GM12878 (cell line): ENCODE data around the gene LRBA. TPM values are rescaled to one million over a fixed set of nuclear protein-coding genes. Genes with fewer than 3 reads are reported as not detected.
"Not testable (repeated sequence)": the region's sequence is repeated elsewhere in the genome, so short reads cannot be mapped to it uniquely, and the experiment has no call there.

Experiments
- ATAC-seq: fragments of 200-7000 bp; cut with Tn5 transposase; 3 replicates; pipeline ENCODE4 v1.9.1; 2020; ENCODE audit warnings: mild to moderate bottlenecking, moderate library complexity
- BruUV-seq: library from RNA; stranded (reverse); fragments of 400-500 nt; replicated peaks from 2 replicates; lab custom pipeline; 2021; lab: Mats Ljungman, UMichigan
- CTCF ChIA-PET: fragments of 300-600 bp; sonication (Branson Sonifier 250); formaldehyde crosslinking; extraction: SDS; loops from one replicate; lab custom pipeline; 2021; ENCODE audit warnings: inconsistent platforms; lab: Yijun Ruan, JAX
- POLR2A ChIA-PET: fragments of 350-600 bp; formaldehyde crosslinking; extraction: SDS; loops from one replicate; lab custom pipeline; 2021; ENCODE audit warnings: inconsistent platforms; lab: Charles Lee
- RAD21 ChIA-PET: fragments of 300-600 bp; sonication (Branson Sonifier 250); formaldehyde crosslinking; loops from one replicate; lab custom pipeline; 2023; ENCODE audit warnings: antibody characterized with exemption; ENCODE audit not compliant: unreplicated experiment; lab: Charles Lee
- SMC1A ChIA-PET: fragments of 300-600 bp; sonication (Branson Sonifier 250); formaldehyde crosslinking; loops from one replicate; lab custom pipeline; 2023; ENCODE audit not compliant: unreplicated experiment, uncharacterized antibody; lab: Charles Lee
- DNase-seq: peaks from one replicate; pipeline ENCODE4 v3.0.0-alpha.2; 2011; ENCODE audit warnings: low read depth, low spot score
- FAIRE-seq: peaks from 3 replicates; lab custom pipeline; 2011; peaks lifted over from hg19 to GRCh38; lab: Jason Lieb, UNC
- H2AFZ ChIP-seq: 2 replicates; pipeline ENCODE4 v1.6.0; 2011; ENCODE audit warnings: low read depth, low read length, control low read depth; ENCODE audit not compliant: control insufficient read depth
- H3K27ac ChIP-seq: 2 replicates; pipeline ENCODE4 v1.5.1; 2011; ENCODE audit warnings: control low read depth; ENCODE audit not compliant: control insufficient read depth, insufficient read depth
- H3K27me3 ChIP-seq, 2 experiments: replicated peaks in 1 of 2; 2 replicates each; pipeline versions ENCODE4 v1.6.0 to v1.6.1; 2011; ENCODE audit warnings: low read length in 1 of 2; ENCODE audit not compliant: control insufficient read depth in 2 of 2, insufficient read depth in 2 of 2
- H3K36me3 ChIP-seq, 2 experiments: 2 replicates each; pipeline ENCODE4 v1.5.1; 2011; ENCODE audit warnings: low read length in 1 of 2; ENCODE audit not compliant: control insufficient read depth in 2 of 2, insufficient read depth in 2 of 2
- H3K4me1 ChIP-seq: 2 replicates; pipeline ENCODE4 v1.6.1; 2011; ENCODE audit warnings: mild to moderate bottlenecking, low read length, moderate library complexity, mixed read lengths; ENCODE audit not compliant: control insufficient read depth, insufficient read depth
- H3K4me2 ChIP-seq: 2 replicates; pipeline ENCODE4 v1.6.0; 2011; ENCODE audit warnings: control low read depth; ENCODE audit not compliant: control insufficient read depth, insufficient read depth
- H3K4me3 ChIP-seq: fragments of 200-600 bp; sonication (generic); 2 replicates; pipeline ENCODE4 v1.5.1; 2016
- H3K79me2 ChIP-seq: 2 replicates; pipeline ENCODE4 v1.6.0; 2011; ENCODE audit warnings: low read length; ENCODE audit not compliant: control insufficient read depth, insufficient read depth
- H3K9ac ChIP-seq: 2 replicates; pipeline ENCODE4 v1.8.0; 2011; ENCODE audit warnings: low read length, control low read depth, mixed read lengths; ENCODE audit not compliant: control insufficient read depth, insufficient read depth
- H3K9me3 ChIP-seq: replicated peaks from 3 replicates; pipeline ENCODE4 v1.5.1; 2011; ENCODE audit warnings: mild to moderate bottlenecking, low read length; ENCODE audit not compliant: control insufficient read depth, insufficient read depth
- H4K20me1 ChIP-seq: 2 replicates; pipeline ENCODE4 v1.6.0; 2011; ENCODE audit not compliant: control insufficient read depth, insufficient read depth
- ASH2L ChIP-seq: fragments of 300-600, 200-600 bp; sonication (generic); IDR thresholded peaks from 2 replicates; pipeline ENCODE4 v1.6.1; 2017; ENCODE audit warnings: low read depth, mild to moderate bottlenecking, borderline replicate concordance
- ATF7 ChIP-seq: fragments of 450-650 bp; IDR thresholded peaks from 2 replicates; pipeline ENCODE4 v1.6.1; 2016; ENCODE audit warnings: low read depth, mild to moderate bottlenecking
- CEBPB ChIP-seq, 2 experiments: fragments of 150-350 bp in 1 of 2; IDR thresholded peaks; 2 replicates each; pipeline ENCODE4 v1.6.1; 2012 to 2014; ENCODE audit warnings: low read depth in 2 of 2, low read length in 2 of 2, borderline replicate concordance in 1 of 2, inconsistent platforms in 1 of 2
- DPF2 ChIP-seq: fragments of 450-650 bp; IDR thresholded peaks from 2 replicates; pipeline ENCODE4 v1.6.1; 2017; ENCODE audit warnings: mild to moderate bottlenecking
- EED ChIP-seq: sonication (generic); IDR thresholded peaks from 2 replicates; pipeline ENCODE4 v1.6.1; 2016; ENCODE audit warnings: antibody characterized with exemption, low read depth
- IRF4 ChIP-seq: IDR thresholded peaks from 2 replicates; pipeline ENCODE4 v1.6.1; 2011; ENCODE audit warnings: low read depth, low read length
- NR2C1 ChIP-seq: fragments of 450-650 bp; IDR thresholded peaks from 2 replicates; pipeline ENCODE4 v1.6.1; 2017; ENCODE audit warnings: antibody characterized with exemption, mild to moderate bottlenecking, moderate library complexity
- RCOR1 ChIP-seq: conservative IDR thresholded peaks from 2 replicates; pipeline ENCODE4 v1.6.1; 2012; ENCODE audit warnings: low read depth, low read length, improper control_type of control experiment
- RFX5 ChIP-seq: IDR thresholded peaks from 2 replicates; pipeline ENCODE4 v1.6.1; 2011; ENCODE audit warnings: low read depth, low read length, improper control_type of control experiment
- SMARCA5 ChIP-seq: fragments of 450-650 bp; IDR thresholded peaks from 2 replicates; pipeline ENCODE4 v1.6.1; 2017; ENCODE audit warnings: mild to moderate bottlenecking
- TAF1 ChIP-seq: IDR thresholded peaks from 2 replicates; pipeline ENCODE4 v1.6.1; 2011; ENCODE audit warnings: mild to moderate bottlenecking, low read depth, low read length, borderline replicate concordance
- YY1 ChIP-seq: IDR thresholded peaks from 2 replicates; pipeline ENCODE4 v1.6.1; 2011; ENCODE audit warnings: low read depth, mild to moderate bottlenecking, low read length
- WGBS: methylation state at CpG from one replicate; pipeline ENCODE4 v1.1.6; 2016; ENCODE audit warnings: low lambda C conversion rate; ENCODE audit not compliant: insufficient replicate concordance, insufficient coverage; ENCODE audit errors: missing lambda C conversion rate; 5-methylcytosine and 5-hydroxymethylcytosine counted together
- in situ Hi-C: fragments of 300-500 bp; cut with MboI; formaldehyde crosslinking; loops from 9 replicates; pipeline ENCODE4 v1.14.3; 2018; ENCODE audit warnings: mixed read lengths
- intact Hi-C: fragments of 100-400 bp; cut with micrococcal nuclease; formaldehyde crosslinking; loops from one replicate; pipeline ENCODE4 v1.14.2; 2022; ENCODE audit not compliant: unreplicated experiment
- polyA plus RNA-seq, 11 experiments: library from polyadenylated mRNA; depleted of rRNA in 4 of 11; unstranded in 6 of 11; stranded (reverse) in 5 of 11; fragments of >200 nt; fragmentation: Nextera tagmentation in 4 of 11; fragmentation: Illumina TruSeq in 1 of 11; extraction: Ambion mirVana in 4 of 11; extraction: Trizol in 1 of 11; gene quantifications; 1 replicate in 1 of 11; 2 replicates in 10 of 11; pipeline versions ENCODE4 v1.2.1 to v1.2.3, GENCODE V29; 2011 to 2016; ENCODE audit warnings: inconsistent platforms in 2 of 11, missing spikeins in 2 of 11, low read depth in 1 of 11
- total RNA-seq, 4 experiments: library from RNA; depleted of rRNA in 3 of 4; stranded (reverse); fragments of >200 nt in 3 of 4; fragmentation: Illumina TruSeq in 1 of 4; extraction: Trizol in 1 of 4; gene quantifications; 2 replicates each; pipeline versions ENCODE4 v1.2.1 to v1.2.3, GENCODE V29; 2013 to 2021
- TF ChIP-seq, protein P1 (sequence below): IDR thresholded peaks from 2 replicates; pipeline ENCODE4 v1.6.1; 2012; ENCODE audit warnings: low read depth, low read length, improper control_type of control experiment
- TF ChIP-seq, protein P2 (sequence below): fragments of 450-650 bp; IDR thresholded peaks from 2 replicates; pipeline ENCODE4 v1.6.1; 2018; ENCODE audit warnings: borderline replicate concordance, mild to moderate bottlenecking; ENCODE audit not compliant: partially characterized antibody

The LRBA gene
- total and polyA plus RNA-seq, 10 of the 15 experiments (the other 5 are each of a cell fraction or from before 2014, with no cell fraction given), result 20.3 to 93.4 (median 55.0) TPM

DNA sequence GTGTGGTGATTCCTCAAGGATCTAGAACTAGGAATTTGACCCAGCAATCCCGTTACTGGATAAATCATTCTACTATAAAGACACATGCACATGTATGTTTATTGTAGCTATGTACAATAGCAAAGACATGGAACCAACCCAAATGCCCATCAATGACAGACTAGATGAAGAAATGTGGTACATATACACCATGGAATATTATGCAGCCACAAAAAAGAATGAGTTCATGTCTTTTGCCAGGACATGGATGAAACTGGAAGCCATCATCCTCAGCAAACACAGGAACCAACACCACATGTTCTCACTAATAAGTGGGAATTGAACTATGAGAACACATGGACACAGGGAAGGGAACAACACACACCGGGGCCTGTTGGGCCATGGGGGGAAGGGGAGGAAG lies 450.1 kb downstream of the LRBA start:
- H3K4me3 ChIP-seq, H3K27ac ChIP-seq, POLR2A ChIA-PET, H3K9ac ChIP-seq, FAIRE-seq, H4K20me1 ChIP-seq, H3K9me3 ChIP-seq, intact Hi-C loops, H3K79me2 ChIP-seq, ATAC-seq, H3K4me2 ChIP-seq, RAD21 ChIA-PET, BruUV-seq, H2AFZ ChIP-seq, in situ Hi-C loops, DNase-seq, H3K36me3 ChIP-seq, H3K4me1 ChIP-seq, H3K27me3 ChIP-seq: not testable (repeated sequence)
- 78% methylated on average over 2 of the region's 2 CpGs for WGBS
- CTCF ChIA-PET, result interaction anchor here (0.8 to 1.1 kb wide), 2 partner anchors 10 to 29 kb away, joined by 3 to 4 read pairs; no protein-coding TSS in a partner anchor
- SMC1A ChIA-PET, result interaction anchor here (1.9 kb wide), 1 partner anchor 9 kb away, joined by 8 read pairs; no protein-coding TSS in a partner anchor

DNA sequence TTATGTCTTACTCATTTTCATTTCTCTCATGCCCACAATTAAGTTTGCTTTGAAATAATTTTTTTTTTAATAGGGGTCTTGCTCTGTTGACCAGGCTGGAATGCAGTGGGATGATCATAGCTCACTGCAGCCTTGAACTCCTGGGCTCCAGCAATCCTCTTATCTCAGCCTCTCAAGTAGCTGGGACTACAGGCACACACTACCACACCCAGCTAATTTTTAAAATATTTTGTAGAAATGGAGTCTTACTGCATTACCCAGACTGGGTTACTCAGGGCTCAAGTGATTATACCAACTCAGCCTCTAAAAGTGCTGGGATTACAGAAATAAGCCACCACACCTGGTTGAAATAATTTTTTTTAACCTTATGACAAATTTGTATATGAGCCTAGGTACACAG lies 452.3 kb downstream of the LRBA start:
- no peaks in the 10 kb centered on the region for H3K27me3 ChIP-seq
- BruUV-seq, result no TSS peak
- TF ChIP-seq RFX5 (no peak), ATF7 (no peak), DPF2 (no peak), CEBPB (IDR thresholded peaks at IDR 0.05; ENCODE audit: borderline replicate concordance in 1 of 2, low read depth in 2 of 2, low read length in 2 of 2) (no peak), SMARCA5 (no peak), YY1 (no peak), ASH2L (no peak), IRF4 (no peak), RCOR1 (no peak), EED (no peak), NR2C1 (no peak), TAF1 (no peak)
- TF ChIP-seq, protein P1, sequence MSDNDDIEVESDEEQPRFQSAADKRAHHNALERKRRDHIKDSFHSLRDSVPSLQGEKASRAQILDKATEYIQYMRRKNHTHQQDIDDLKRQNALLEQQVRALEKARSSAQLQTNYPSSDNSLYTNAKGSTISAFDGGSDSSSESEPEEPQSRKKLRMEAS, result no peak
- TF ChIP-seq, protein P2, sequence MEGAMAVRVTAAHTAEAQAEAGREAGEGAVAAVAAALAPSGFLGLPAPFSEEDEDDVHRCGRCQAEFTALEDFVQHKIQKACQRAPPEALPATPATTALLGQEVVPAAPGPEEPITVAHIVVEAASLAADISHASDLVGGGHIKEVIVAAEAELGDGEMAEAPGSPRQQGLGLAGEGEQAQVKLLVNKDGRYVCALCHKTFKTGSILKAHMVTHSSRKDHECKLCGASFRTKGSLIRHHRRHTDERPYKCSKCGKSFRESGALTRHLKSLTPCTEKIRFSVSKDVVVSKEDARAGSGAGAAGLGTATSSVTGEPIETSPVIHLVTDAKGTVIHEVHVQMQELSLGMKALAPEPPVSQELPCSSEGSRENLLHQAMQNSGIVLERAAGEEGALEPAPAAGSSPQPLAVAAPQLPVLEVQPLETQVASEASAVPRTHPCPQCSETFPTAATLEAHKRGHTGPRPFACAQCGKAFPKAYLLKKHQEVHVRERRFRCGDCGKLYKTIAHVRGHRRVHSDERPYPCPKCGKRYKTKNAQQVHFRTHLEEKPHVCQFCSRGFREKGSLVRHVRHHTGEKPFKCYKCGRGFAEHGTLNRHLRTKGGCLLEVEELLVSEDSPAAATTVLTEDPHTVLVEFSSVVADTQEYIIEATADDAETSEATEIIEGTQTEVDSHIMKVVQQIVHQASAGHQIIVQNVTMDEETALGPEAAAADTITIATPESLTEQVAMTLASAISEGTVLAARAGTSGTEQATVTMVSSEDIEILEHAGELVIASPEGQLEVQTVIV, result no peak

More for the DNA sequence above, 452.3 kb downstream of the LRBA start:
- ChIA-PET POLR2A (interaction anchor here (0.6 kb wide), 1 partner anchor 795 kb away, joined by 3 read pairs; no protein-coding TSS in a partner anchor), CTCF (no interaction called here), SMC1A (interaction anchor here (0.9 kb wide), 1 partner anchor 137 kb away, joined by 3 read pairs; no protein-coding TSS in a partner anchor), RAD21 (no interaction called here)
- Histone ChIP-seq H4K20me1 (no peaks in the 10 kb centered on the region), H3K9ac (no peak overlapping the region), H3K36me3 (no peaks in the 10 kb centered on the region), H3K4me1 (no peaks in the 10 kb centered on the region), H3K9me3 (peaks cover 2% of the 10 kb centered on the region; the same call in 1 of the 3 replicates), H2AFZ (no peak overlapping the region), H3K79me2 (no peaks in the 10 kb centered on the region), H3K4me3 (no peak overlapping the region), H3K27ac (no peak overlapping the region), H3K4me2 (no peak overlapping the region)
- no peak for ATAC-seq
- no peak for DNase-seq
- FAIRE-seq, result no peak
- intact Hi-C loops, result no loop called here
- in situ Hi-C loops, result no loop called here
